Psoas muscle (tissue), 8 donors: ENCODE data around the gene ZCCHC2. TPM values are rescaled to one million over a fixed set of nuclear protein-coding genes. Genes with fewer than 3 reads are reported as not detected.
A peak's percentile ranks its signal among the peaks of the same experiment; 100 is the strongest.

Source experiments
- ATAC-seq, 4 donors: fragments of 200-7000 bp; cut with Tn5 transposase; one replicate each; pipeline ENCODE4 v1.9.1; 2020; ENCODE audit warnings: moderate library complexity in 3 of 4, mild to moderate bottlenecking in 2 of 4
- DNase-seq, 2 donors: peaks; one replicate each; pipeline ENCODE4 v3.0.0-alpha.2; 2020
- H3K27ac ChIP-seq: fragments of 200-600 bp; one replicate; pipeline ENCODE4 v1.8.0; 2022
- H3K27me3 ChIP-seq, 3 donors: fragments of 200-600 bp in 1 of 3; one replicate each; pipeline versions ENCODE4 v1.6.1 to v1.8.0; 2013 to 2022; ENCODE audit warnings: low read length in 2 of 3, mild to moderate bottlenecking in 2 of 3, moderate library complexity in 1 of 3; ENCODE audit not compliant: insufficient read depth in 3 of 3
- H3K36me3 ChIP-seq, 2 donors: fragments of 200-600 bp in 1 of 2; one replicate each; pipeline versions ENCODE4 v1.6.1 to v1.8.0; 2013 to 2022; ENCODE audit warnings: low read depth in 1 of 2, mild to moderate bottlenecking in 1 of 2, moderate library complexity in 1 of 2; ENCODE audit not compliant: insufficient read depth in 1 of 2
- H3K4me1 ChIP-seq: fragments of 200-600 bp; one replicate; pipeline ENCODE4 v1.8.0; 2022
- H3K4me3 ChIP-seq: fragments of 200-600 bp; one replicate; pipeline ENCODE4 v1.8.0; 2022; ENCODE audit warnings: mild to moderate bottlenecking
- H3K9me3 ChIP-seq: fragments of 200-600 bp; one replicate; pipeline ENCODE4 v1.8.0; 2022
- CTCF ChIP-seq: fragments of 200-600 bp; IDR thresholded peaks from one replicate; pipeline ENCODE4 v1.8.0; 2022; ENCODE audit warnings: antibody characterized with exemption
- WGBS, 3 donors: extraction: QIAGEN DNeasy Blood & Tissue Kit; methylation state at CpG; one replicate each; pipeline versions ENCODE4 v1.1.6 to v1.1.7; 2013; 5-methylcytosine and 5-hydroxymethylcytosine counted together
- intact Hi-C, 2 donors: fragments of 100-400 bp; cut with DNase I; formaldehyde crosslinking; loops; one replicate each; pipeline versions ENCODE4 v1.11.0 to v1.14.2; 2022
- polyA plus RNA-seq, 3 donors: library from polyadenylated mRNA; stranded (reverse); fragments of 200-250 nt; gene quantifications; one replicate each; pipeline ENCODE4 v1.2.3, GENCODE V29; 2013
- total RNA-seq, 4 donors: library from RNA; stranded (reverse); fragmentation: NEBNext Ultra II Directional in 2 of 4; extraction: Animal tissue kit (Norgen Biotek cat#: 25700) in 2 of 4; gene quantifications; one replicate each; pipeline versions ENCODE4 v1.2.1 to v1.2.4, GENCODE V29; 2021 to 2023
- donor health status: healthy with polysubstance abuse.
- donor health status: DM: no; HTN: no; CAD: no; lungs with moderate emphysema.
- donor health status: Bipolar disorder and iron deficiency.
- donor health status: healthy.
- donor health status: DM: yes; HTN: yes; CAD: no.
- donor health status: DM: no; HTN: no; CAD: no.
- donor health status: DM: no; HTN: no; CAD: no.
- donor health status: DM: yes; HTN: yes; CAD: no.

Gene ZCCHC2
- total and polyA plus RNA-seq, 7 donors = 4.0 to 41.8 (median 28.8) TPM

- DNase-seq (no peak), ATAC-seq (no peak)
- no peaks in the 10 kb centered on the region for H3K27me3 ChIP-seq
- H3K4me3 ChIP-seq = no peak overlapping the region
- H3K9me3 ChIP-seq = peaks cover 16% of the 10 kb centered on the region
- WGBS, 3 donors = 82 to 88% (median 84%) methylated on average over 9 of the region's 9 CpGs
- H3K36me3 ChIP-seq = no peaks in the 10 kb centered on the region
- no peak overlapping the region for H3K27ac ChIP-seq
- peaks cover 9% of the 10 kb centered on the region for H3K4me1 ChIP-seq
- TF ChIP-seq CTCF = no peak
- intact Hi-C loops = no loop called here
These were observed 4.1 kb upstream of the ZCCHC2 start for GRCh38 chr18:62518460-62519375.

GRCh38 chr18:62519684-62520083 is 3.1 kb upstream of the ZCCHC2 start:
- H3K27ac ChIP-seq = no peak overlapping the region
- intact Hi-C loops = loop anchor here (5.0 to 10.0 kb wide), 3 partner anchors 67 to 195 kb away; partner anchors contain the start of gene TNFRSF11A (in 1 of the 2)

GRCh38 chr18:62521082-62521481 is 1.7 kb upstream of the ZCCHC2 start:
- ATAC-seq (no peak), DNase-seq (no peak)
- Histone ChIP-seq H3K27ac (peak overlapping the region; percentile 19), H3K36me3 (no peaks in the 10 kb centered on the region), H3K4me1 (peaks cover 17% of the 10 kb centered on the region), H3K27me3 (no peaks in the 10 kb centered on the region), H3K9me3 (no peaks in the 10 kb centered on the region), H3K4me3 (peak overlapping the region; percentile 95)
- TF ChIP-seq CTCF = no peak
- WGBS, 3 donors = 82 to 90% (median 89%) methylated on average over 4 of the region's 4 CpGs
- intact Hi-C loops = loop anchor here (1.0 to 10.0 kb wide), 4 partner anchors 66 to 196 kb away; partner anchors contain the start of gene TNFRSF11A (in 1 of the 2)

More at GRCh38 chr18:62519684-62520083, 3.1 kb upstream of the ZCCHC2 start:
- Histone ChIP-seq H3K4me1 (peaks cover 9% of the 10 kb centered on the region), H3K4me3 (no peak overlapping the region), H3K9me3 (peaks cover 7% of the 10 kb centered on the region), H3K36me3 (no peaks in the 10 kb centered on the region), H3K27me3 (no peaks in the 10 kb centered on the region)
- ATAC-seq (no peak), DNase-seq (no peak)
- 83 to 94% (median 94%) methylated on average over 1 of the region's 1 CpG for WGBS, 3 donors
- TF ChIP-seq CTCF = no peak

- 33 to 66% (median 36%) methylated on average over 2 of the region's 2 CpGs for WGBS, 3 donors
- no peak for ATAC-seq
These were observed 1.2 kb upstream of the ZCCHC2 start for GRCh38 chr18:62521593-62521992.

More at GRCh38 chr18:62521593-62521992, 1.2 kb upstream of the ZCCHC2 start:
- peak overlapping the region; percentile 95 for H3K4me3 ChIP-seq
- DNase-seq = no peak
- intact Hi-C loops = loop anchor here (1.0 to 10.0 kb wide), 4 partner anchors 66 to 197 kb away; partner anchors contain the start of gene TNFRSF11A (in 1 of the 2)
- H3K4me1 ChIP-seq = peaks cover 17% of the 10 kb centered on the region
- no peak for TF ChIP-seq CTCF
- H3K27me3 ChIP-seq = no peaks in the 10 kb centered on the region
- H3K9me3 ChIP-seq = no peaks in the 10 kb centered on the region
- H3K36me3 ChIP-seq = no peaks in the 10 kb centered on the region
- H3K27ac ChIP-seq = peak overlapping the region; percentile 99
